Measurements from ENCODE around the gene CIB1.
A peak's percentile ranks its signal among the peaks of the same experiment; 100 is the strongest.
"Not testable (repeated sequence)": the region's sequence is repeated elsewhere in the genome, so short reads cannot be mapped to it uniquely, and the experiment has no call there.

The CIB1 gene

DNA sequence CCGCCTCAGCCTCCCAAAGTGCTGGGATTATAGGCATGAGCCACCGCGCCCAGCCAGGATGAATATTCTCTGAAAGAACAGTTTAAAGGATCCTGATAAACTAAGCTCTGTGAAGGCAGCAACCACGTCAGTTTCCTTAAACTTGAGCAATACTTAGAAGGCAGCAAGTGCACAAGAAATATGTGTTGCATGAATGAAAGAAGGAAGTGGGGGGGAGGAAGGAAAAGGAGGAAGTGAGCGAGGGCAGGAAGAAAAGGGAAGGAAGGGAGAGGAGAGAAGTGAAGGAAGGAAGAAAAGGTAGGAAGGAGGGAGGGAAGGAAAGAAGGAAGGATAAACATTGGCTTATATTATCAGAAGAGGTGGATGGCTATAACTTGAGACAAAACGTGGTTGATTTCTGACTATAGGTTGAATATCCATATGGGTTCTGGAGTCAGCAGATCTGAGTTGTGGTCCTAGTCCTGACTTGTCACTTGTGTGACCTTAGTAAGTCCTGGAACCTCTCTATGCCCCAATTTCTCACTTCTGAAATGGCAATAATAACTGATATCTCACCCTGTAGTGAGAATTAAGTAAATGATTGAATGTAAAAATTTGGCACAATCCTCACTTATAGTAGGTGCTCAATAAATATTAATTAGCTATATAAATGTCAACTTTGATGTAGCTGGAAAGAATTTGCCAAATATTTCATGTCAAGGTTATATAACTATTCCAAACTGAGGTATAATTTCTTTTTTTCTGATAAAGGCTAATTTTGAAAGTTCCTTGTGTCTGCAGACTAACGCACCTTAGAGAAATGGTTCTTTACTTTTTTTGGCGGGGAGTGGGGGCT lies 44.6 kb downstream of the CIB1 start:
- TF ChIP-seq, protein P1, sequence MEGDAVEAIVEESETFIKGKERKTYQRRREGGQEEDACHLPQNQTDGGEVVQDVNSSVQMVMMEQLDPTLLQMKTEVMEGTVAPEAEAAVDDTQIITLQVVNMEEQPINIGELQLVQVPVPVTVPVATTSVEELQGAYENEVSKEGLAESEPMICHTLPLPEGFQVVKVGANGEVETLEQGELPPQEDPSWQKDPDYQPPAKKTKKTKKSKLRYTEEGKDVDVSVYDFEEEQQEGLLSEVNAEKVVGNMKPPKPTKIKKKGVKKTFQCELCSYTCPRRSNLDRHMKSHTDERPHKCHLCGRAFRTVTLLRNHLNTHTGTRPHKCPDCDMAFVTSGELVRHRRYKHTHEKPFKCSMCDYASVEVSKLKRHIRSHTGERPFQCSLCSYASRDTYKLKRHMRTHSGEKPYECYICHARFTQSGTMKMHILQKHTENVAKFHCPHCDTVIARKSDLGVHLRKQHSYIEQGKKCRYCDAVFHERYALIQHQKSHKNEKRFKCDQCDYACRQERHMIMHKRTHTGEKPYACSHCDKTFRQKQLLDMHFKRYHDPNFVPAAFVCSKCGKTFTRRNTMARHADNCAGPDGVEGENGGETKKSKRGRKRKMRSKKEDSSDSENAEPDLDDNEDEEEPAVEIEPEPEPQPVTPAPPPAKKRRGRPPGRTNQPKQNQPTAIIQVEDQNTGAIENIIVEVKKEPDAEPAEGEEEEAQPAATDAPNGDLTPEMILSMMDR (IDR thresholded peaks at IDR 0.05; ENCODE audit: extremely low read depth, insufficient read depth, missing control alignments) = no peak
- in situ Hi-C loops (cut with MboI; ENCODE audit: low pct_unique_long_range_greater_than_20kb, low sequenced_read_pairs, unreplicated experiment) = no loop called here
- no peak for DNase-seq (ENCODE audit: low spot score)

DNA sequence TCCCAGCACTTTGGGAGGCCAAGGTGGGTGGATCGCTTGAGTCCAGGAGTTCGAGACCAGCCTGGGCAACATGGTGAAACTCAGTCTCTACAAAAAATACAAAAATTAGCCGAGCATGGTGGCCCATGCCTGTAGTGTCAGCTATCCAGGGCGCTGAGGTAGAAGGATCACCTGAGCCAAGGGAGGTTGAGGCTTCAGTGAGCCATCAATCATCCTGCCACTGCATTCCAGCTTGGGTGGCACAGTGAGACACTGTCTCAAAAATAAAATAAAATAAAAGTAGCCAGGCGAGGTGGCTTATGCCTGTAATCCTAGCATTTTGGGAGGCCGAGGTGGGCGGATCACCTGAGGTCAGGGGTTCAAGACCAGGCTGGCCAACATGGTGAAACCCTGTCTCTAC lies 45.7 kb downstream of the CIB1 start:
- in situ Hi-C loops (cut with MboI; ENCODE audit: low pct_unique_long_range_greater_than_20kb, low sequenced_read_pairs, unreplicated experiment) = not testable (repeated sequence)

DNA sequence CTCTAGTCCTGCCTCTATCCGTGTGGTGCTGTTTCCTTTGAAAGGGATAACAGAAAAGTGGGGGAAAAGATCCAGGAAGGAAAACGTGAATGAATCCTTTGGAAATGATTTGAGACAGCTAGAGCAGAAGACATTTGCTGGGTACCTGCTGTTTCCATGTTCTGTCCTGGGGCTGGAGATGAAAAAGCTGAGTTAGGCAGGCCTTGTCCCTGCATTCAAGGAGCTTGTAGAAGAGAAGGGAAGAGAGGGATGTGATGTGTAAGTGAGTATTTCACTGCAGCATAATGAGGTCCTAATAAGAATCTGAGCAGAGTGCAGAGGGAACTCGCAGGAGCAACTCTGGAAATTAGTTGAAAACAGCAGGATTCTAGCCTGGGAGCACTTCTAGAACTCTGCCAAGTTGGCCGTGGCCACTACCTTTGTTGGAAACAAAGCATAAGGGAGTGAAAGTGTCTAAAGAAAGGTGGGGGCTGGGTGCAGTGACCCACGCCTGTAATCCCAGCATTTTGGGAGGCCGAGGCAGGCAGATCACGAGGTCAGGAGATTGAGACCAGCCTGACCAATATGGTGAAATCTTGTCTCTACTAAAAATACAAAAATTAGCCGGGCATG lies 46.4 kb downstream of the CIB1 start:
- TF ChIP-seq, protein P1 (IDR thresholded peaks at IDR 0.05; ENCODE audit: extremely low read depth, insufficient read depth, missing control alignments) = no peak
- in situ Hi-C loops (cut with MboI; ENCODE audit: low pct_unique_long_range_greater_than_20kb, low sequenced_read_pairs, unreplicated experiment) = no loop called here
- DNase-seq (ENCODE audit: low spot score) = no peak

More for the DNA sequence above, 45.7 kb downstream of the CIB1 start:
- not testable (repeated sequence) for DNase-seq (ENCODE audit: low spot score)

DNA sequence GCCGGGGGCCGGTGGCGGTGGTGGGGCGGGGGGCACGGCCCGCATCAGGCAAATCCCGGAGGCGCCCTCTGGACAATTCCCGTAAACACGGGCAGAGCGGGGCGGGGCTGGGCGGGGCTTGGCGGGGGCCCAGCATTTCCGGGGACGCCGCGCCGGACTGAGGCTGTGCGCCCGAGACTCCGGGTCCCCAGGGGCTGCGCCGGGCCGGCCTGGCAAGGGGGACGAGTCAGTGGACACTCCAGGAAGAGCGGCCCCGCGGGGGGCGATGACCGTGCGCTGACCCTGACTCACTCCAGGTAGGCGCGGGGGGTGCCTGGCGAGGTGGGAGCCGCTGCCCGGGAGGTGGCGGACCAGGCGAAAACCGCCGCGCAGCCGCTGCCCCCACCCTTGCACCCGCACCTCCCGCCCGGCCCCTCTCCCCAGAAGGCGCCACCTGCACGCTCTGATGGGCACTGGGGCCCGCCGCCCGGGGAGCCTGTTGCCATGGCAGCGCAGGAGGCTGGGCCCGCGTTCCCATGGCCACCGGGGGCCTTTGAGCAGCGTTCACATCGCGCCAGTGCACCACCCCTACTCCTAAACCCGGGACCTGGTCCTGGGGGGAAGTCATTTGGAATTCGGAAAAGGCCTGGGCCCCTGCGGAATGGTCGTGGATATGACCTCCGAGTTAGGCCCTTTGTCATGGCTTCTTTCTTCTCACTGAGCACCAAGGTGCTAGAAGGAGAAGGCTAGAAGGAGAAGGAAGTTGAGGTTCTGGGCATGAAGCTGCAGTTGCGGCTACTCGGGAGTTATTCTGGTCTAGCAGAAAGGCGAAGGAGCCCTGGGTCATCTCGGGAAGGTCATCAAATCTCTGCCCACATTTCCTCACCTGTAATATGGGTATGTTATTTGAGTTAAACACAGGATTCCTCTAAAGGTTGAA lies 48.7 kb downstream of the CIB1 start:
- DNase-seq (ENCODE audit: low spot score) = peak; percentile 88
- TF ChIP-seq, protein P1 (IDR thresholded peaks at IDR 0.05; ENCODE audit: extremely low read depth, insufficient read depth, missing control alignments) = no peak
- in situ Hi-C loops (cut with MboI; ENCODE audit: low pct_unique_long_range_greater_than_20kb, low sequenced_read_pairs, unreplicated experiment) = no loop called here

DNA sequence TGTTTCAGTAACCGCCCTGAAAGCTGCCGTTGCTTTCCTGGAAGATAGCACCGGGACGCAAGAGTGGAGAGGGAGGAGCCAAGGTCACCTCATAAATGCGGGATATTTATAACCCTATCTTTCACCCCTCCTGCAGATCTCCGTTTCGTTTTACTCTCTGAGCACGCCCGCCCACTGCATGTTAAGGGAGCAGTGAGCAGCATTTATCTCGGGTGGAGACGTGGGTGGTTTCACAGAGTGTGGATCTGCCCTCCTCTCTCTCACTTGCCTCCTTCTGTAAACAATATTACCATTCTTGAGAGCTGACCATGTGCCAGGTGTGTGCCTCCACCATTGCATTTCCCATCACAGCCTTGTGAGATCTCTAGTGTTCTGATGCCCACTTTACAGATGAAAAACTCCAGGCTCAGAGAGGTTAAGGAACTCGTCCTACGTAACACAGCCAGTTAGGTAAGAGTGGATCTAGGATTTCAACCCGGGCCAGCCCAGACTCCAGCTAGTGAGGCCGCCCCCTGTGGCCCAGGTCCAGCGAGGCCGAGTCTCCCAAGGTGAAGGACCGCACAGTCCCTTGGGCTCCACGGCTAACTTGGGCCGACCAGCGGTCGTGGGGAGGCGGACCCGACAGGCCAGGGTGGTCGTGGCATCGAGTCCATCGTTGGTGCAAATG lies 49.5 kb downstream of the CIB1 start:
- in situ Hi-C loops (cut with MboI; ENCODE audit: low pct_unique_long_range_greater_than_20kb, low sequenced_read_pairs, unreplicated experiment) = no loop called here
- TF ChIP-seq, protein P1 (IDR thresholded peaks at IDR 0.05; ENCODE audit: extremely low read depth, insufficient read depth, missing control alignments) = no peak

DNA sequence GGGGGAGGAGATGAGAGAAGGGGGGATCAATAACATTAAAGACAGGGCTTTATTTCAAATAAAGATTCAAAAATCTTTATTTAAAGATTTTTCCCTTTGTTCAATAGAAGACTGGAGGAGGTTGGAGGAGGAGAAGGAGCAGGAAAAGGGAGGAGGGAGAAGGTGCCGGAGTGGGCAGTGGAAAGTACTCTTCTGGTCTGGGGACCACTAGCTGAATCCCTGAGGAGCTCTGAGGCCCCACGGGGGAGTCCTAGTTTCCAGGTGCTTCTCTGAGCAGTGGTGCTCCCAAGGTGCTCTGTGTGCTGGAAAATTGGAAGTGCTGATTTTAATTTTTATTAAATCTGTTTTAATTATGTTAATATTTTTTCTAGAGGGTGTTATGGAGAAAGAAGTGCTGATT lies 52.0 kb downstream of the CIB1 start:
- TF ChIP-seq, protein P1 (IDR thresholded peaks at IDR 0.05; ENCODE audit: extremely low read depth, insufficient read depth, missing control alignments) = no peak
- DNase-seq (ENCODE audit: low spot score) = no peak
- in situ Hi-C loops (cut with MboI; ENCODE audit: low pct_unique_long_range_greater_than_20kb, low sequenced_read_pairs, unreplicated experiment) = no loop called here

More for the DNA sequence above, 49.5 kb downstream of the CIB1 start:
- peak; percentile 73 for DNase-seq (ENCODE audit: low spot score)

Data from GM13977 (cell line).